Suprapubic skin (tissue), 3 donors: ENCODE results near the gene SETBP1.

Source experiments
- EP300 ChIP-seq: sonication (generic); formaldehyde crosslinking; IDR thresholded peaks from one replicate; pipeline ENCODE4 v1.6.1; 2017; ENCODE audit warnings: antibody characterized with exemption
- POLR2A ChIP-seq, 2 donors: fragments of 450-650 bp; IDR thresholded peaks; one replicate each; pipeline ENCODE4 v1.6.1; 2017; ENCODE audit warnings: antibody characterized with exemption in 2 of 2, mild to moderate bottlenecking in 2 of 2, moderate library complexity in 2 of 2
- TF ChIP-seq, protein P1 (sequence below), 2 donors: fragments of 200-600 bp in 1 of 2; fragments of 450-650 bp in 1 of 2; sonication (generic) in 1 of 2; IDR thresholded peaks; one replicate each; pipeline ENCODE4 v1.5.1; 2016 to 2019; ENCODE audit warnings: antibody characterized with exemption in 2 of 2, mild to moderate bottlenecking in 1 of 2, moderate library complexity in 1 of 2

DNA sequence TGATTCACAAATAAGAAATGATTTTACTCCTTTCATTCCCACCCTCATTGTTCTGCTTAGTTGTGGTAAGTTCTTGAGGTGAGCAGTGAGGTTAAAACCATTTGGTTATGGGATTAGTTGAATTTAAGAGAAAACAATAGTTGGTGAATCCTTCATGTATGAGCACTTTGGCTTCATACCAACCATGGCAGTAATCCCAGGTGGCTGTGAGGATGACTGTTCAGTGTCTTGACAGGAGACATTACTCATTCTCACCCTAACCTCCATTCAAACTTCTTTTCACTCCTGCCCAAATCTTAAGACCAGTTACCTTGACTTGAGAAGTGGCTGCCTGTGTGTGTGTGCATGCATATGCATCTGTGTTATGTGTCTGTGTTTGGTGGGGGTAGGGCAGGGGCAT lies 143.1 kb downstream of the SETBP1 start:
- TF ChIP-seq, protein P1, sequence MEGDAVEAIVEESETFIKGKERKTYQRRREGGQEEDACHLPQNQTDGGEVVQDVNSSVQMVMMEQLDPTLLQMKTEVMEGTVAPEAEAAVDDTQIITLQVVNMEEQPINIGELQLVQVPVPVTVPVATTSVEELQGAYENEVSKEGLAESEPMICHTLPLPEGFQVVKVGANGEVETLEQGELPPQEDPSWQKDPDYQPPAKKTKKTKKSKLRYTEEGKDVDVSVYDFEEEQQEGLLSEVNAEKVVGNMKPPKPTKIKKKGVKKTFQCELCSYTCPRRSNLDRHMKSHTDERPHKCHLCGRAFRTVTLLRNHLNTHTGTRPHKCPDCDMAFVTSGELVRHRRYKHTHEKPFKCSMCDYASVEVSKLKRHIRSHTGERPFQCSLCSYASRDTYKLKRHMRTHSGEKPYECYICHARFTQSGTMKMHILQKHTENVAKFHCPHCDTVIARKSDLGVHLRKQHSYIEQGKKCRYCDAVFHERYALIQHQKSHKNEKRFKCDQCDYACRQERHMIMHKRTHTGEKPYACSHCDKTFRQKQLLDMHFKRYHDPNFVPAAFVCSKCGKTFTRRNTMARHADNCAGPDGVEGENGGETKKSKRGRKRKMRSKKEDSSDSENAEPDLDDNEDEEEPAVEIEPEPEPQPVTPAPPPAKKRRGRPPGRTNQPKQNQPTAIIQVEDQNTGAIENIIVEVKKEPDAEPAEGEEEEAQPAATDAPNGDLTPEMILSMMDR (IDR thresholded peaks at IDR 0.05) = no peak
- TF ChIP-seq EP300 = no peak
- no peak for TF ChIP-seq POLR2A (IDR thresholded peaks at IDR 0.05)
